NCI-H187 treated with DMSO at 0.1 percent for 48 hours (cell line): ENCODE results near the gene ITPRIPL2.

Source experiments
- DNase-seq: peaks from one replicate; lab custom pipeline; 2025; lab: John Stamatoyannopoulos, UW

The ITPRIPL2 gene

DNA sequence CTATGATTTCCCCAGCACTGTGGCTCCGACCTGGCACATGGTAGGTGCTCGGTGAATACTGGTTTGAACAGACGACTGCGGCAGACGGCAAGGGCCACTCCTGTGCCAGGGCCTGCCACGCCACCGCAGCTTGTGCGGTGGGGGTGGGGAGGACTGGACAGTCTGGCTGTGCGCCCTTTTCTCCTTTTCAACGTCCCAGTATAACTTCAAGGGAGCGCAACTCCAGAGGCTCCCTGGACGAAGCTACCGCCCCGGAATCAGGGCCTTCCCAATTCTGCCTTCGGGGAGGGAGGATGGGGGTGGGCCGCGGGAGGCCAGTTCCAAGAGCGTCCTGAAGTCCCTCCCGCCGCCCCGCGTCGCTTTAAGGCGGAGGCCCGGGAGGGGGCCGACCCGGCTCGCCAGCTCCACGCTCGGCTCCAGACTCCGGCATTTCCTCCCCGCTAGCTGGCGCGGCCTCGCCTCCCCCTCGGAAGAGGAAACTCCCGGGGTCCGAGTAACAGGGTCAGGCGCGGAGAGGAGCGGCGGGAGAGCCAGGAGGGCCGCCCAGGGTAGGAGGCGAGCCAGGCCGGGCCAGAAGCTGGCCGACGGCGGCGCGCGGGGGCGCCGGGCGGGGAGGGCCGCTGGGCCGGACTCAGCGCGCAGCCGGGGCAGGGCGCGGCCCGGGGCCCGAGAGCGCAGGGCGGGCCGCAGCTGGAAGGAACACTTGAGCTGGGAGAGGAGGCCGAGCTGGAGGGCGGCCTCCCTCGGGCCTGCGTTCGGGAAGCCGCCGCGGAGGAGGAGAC is at the start of gene ITPRIPL2:
TSS of gene ITPRIPL2 (plus strand) at position 388 of the 782 bp plus-strand sequence. CDS start 498 bp downstream, outside the sequence.
- no peak for DNase-seq

GRCh38 chr16:19066988-19067348 is 46.8 kb upstream of the ITPRIPL2 start:
- no peak for DNase-seq

DNA sequence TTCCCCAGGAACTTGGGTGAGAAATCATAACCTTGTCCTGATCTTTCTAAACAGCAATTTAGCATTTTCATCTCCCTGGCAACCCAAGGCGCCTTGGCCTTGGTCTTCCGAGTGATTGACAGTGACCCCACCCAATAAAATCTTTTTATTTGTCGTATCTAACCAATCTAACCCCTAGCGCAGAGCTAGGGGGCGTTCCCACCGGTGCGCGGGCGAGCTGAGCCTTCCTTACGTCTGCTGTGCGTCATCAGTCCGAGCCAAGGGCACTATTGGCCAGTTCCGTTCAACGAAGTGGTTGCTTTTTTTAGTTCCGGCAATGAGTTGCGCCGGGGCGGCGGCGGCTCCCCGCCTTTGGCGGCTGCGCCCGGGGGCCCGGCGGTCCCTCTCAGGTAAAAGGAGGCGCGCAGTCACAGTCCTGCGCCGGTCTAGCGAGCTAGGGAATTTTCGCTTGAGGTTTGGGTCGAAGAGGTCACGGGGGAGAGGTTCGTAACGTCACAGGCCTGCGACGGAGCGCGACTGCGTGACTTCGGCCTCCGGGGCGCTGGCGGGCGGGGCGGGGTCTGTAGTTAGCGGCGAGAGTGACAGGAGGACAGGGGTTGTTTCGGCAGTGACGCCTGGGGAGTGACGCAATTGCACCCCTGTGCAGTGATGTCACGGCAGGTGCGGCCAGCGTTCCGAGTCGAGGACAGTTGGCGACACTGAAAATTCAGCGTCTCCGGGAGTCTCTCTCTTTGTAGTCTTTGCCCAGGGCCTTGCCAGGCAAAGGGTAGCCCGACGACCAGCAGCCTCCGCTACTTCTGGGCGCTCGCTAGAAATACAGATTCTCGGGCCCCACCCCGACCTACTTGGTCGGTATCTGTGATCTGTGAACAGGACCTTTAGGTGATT is 46.2 kb upstream of the ITPRIPL2 start, which contains the start of gene COQ7:
TSS of gene COQ7 (plus strand) at position 266 of the 888 bp plus-strand sequence. CDS start at position 317, 51 bp downstream.
- DNase-seq = peak; percentile 89

- DNase-seq = no peak
Observed at GRCh38 chr16:19068237-19068815, 45.4 kb upstream of the ITPRIPL2 start.

GRCh38 chr16:19071811-19072777 is 41.7 kb upstream of the ITPRIPL2 start:
- DNase-seq = no peak

- DNase-seq = no peak
Observed at GRCh38 chr16:19073344-19073743, 40.4 kb upstream of the ITPRIPL2 start.

- DNase-seq = no peak
Observed at GRCh38 chr16:19073863-19074262, 39.9 kb upstream of the ITPRIPL2 start.

- DNase-seq = no peak
Observed at GRCh38 chr16:19075511-19075910, 38.3 kb upstream of the ITPRIPL2 start.

GRCh38 chr16:19077879-19078278 is 35.9 kb upstream of the ITPRIPL2 start:
- no peak for DNase-seq

GRCh38 chr16:19083670-19084069 is 30.1 kb upstream of the ITPRIPL2 start:
- DNase-seq = no peak

DNA sequence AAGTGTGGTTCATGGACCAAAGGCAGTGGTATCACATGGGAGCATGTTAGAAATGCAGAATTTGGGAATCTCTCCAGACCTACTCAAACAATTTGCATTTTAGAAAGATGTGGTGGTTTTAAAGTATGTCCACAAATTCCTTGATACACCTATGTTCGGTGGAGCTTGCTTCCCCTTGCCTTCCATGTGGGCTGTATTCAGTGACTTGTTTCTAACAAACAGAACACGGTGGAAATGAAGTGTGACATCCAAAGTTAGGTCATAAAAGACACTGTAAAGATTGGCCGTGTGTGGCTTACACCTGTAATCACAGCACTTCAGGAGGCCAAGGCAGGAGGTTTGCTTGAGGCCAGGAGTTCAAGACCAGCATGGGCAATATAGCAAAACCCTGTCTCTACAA is 29.6 kb upstream of the ITPRIPL2 start:
- DNase-seq = no peak

- no peak for DNase-seq
Observed at GRCh38 chr16:19084879-19085278, 28.9 kb upstream of the ITPRIPL2 start.

DNA sequence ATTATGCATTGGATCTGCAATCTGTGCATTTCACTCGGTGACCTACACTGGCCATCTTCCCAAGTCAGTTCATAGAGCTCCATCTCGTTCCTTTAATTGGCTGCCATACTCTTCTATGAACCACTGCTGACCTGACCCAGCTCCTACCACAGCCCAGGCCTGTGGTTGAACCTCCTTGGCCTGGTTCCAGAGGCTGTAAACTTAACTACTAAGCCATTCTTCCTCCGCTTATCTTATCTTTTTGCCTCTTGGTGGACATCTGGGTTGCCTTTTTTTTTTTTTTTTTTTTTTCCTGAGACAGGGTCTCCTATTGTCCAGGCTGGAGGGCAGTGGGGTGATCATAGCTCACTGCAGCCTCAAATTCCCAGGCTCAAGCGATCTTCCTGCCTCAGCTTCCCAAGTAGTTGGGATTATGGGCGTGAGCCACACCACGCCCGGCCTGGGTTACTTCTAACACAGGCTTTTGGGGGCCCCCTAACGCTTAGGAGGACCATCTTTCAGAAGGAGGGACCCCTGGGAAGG is 28.0 kb upstream of the ITPRIPL2 start:
- no peak for DNase-seq

DNA sequence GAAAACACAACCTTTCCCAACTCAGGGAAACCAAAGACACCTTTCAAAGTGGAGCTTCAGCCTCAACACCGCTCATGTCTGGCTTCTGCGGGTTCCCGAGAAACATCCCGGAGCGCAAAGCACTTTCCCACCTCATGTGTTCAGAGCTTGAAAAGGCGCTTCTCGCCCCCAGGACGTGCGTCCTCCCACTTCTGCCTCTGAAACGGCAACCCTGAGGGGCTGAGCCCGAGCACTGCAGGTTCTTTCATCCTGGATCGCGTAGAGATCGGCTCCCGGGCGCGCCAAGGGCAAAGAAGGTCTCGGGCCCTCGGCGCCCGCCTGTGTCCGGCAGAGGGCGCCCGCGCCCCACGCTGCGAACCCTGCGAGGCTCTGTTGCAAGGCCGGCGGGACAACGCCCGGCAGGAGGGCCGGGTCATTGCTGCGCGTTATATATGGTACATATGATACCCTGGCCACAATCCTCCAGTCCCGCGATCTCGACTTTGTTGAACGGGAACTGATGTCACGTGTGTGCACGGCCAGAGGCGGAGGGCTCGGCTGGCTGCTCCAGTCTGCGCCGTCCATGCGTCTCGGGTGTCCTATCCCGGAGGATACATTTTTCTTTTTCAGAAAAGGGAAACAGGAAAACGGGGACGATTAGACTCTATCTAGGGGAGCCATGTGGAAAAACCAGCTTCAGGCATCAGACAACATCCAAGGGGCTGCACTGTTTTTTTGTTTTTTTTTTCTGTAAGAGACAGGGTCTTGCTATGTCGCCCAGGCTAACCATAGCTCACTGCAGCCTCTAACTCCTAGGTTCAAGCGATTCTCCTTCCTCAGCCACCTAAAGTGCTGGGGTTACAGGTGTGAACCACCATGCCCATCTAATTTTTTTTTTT is 27.2 kb upstream of the ITPRIPL2 start:
- DNase-seq = peak; percentile 13

- no peak for DNase-seq
Observed at GRCh38 chr16:19088341-19088916, 25.3 kb upstream of the ITPRIPL2 start.

- no peak for DNase-seq
Observed at GRCh38 chr16:19089410-19089955, 24.3 kb upstream of the ITPRIPL2 start.

GRCh38 chr16:19090916-19091315 is 22.8 kb upstream of the ITPRIPL2 start:
- DNase-seq = no peak

DNA sequence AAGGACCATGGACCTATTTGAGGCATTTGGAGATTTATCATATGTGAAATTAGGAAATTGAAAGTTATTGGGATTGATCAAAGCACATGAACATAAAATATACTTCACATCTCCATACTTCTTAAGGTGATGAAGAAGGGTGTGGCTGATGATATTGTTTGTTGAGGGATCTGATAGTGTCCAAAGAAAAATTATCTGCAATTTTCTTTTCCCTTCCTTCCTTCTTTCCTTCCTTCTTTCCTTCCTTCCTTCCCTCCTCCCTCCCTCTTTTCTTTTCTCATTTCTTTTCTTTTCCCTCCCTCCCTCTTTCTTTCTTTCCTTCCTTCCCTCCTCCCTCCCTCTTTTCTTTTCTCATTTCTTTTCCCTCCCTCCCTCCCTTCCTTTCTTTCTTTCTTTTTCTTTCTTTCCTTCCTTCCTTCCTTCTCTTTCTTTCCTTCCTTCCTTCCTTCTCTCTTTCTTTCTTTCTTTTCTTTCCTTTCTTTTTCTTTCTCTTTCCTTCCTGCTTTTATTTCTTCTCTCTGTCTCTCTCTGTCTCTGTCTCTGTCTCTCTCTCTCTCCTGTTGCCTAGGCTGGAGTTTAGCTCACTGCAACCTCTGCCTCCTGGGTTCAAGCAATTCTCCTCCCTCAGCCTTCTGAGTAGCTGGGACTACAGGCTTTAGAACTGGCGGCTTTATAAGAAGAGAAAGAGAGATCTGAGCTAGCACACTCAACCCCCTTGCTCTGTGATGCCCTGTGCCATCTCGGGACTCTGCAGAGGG is 20.9 kb upstream of the ITPRIPL2 start:
- DNase-seq = no peak
